ENCODE measurements around the gene NLGN4Y.

DNA sequence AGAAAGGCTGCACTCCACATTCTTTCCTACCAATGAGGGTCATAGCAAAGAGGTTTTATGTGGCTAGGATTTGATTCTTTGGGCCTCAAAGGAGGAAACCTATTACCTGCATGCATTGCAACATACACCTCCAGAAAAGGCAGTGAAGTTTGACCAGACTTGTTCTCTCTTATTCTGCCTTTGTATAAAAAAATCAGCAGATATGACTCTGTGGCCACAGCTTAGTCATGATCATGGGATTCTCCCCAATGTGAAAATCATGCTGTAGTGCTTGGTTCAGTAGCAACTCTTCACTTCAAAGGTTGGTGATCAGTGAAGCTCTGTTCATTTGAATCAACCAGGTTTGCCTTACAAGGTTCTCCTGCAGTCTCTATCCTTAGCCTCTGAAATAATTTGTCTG is 38.4 kb upstream of the NLGN4Y start:
- TF ChIP-seq CTCF (IDR thresholded peaks at IDR 0.05), result no peak
- TF ChIP-seq POLR2A (IDR thresholded peaks at IDR 0.05), result no peak
